Keratinocyte (primary cell): ENCODE data around the gene ARRDC4.

Experiments used
- EZH2 ChIP-seq: IDR thresholded peaks from one replicate; pipeline ENCODE4 v1.6.1; 2012; ENCODE audit warnings: inconsistent platforms, mild to moderate bottlenecking, low read length, moderate library complexity
- TF ChIP-seq, protein P1 (sequence below), 3 experiments: IDR thresholded peaks in 1 of 3; conservative IDR thresholded peaks in 1 of 3; optimal IDR thresholded peaks in 1 of 3; 2 replicates in 2 of 3; 3 replicates in 1 of 3; pipeline versions ENCODE3 to v1.5.1; 2011; ENCODE audit warnings: low read length in 3 of 3, mild to moderate bottlenecking in 3 of 3, moderate library complexity in 2 of 3, control low read depth in 1 of 3, inconsistent platforms in 1 of 3; ENCODE audit not compliant: insufficient read depth in 2 of 3; ENCODE audit errors: extremely low read depth in 1 of 3

DNA sequence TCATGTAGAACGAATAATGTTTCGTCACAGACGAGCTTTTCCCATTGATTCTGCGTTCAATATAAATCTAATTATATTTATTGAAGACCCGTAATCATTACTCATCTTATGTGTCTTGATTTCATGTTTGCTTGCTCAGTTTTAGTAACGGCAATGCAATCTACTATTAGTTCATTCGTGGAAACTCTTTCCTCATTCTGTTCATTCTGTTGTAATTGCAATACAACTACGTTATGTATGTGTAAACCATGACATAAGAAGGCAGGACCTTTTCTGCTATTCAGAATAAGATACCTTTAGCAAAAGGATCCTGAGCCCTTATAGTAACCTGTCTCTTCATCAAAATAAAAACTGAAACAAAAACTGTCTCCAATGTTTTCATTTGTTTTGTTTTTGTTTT, 6.8 kb upstream of the ARRDC4 start:
- TF ChIP-seq, protein P1, sequence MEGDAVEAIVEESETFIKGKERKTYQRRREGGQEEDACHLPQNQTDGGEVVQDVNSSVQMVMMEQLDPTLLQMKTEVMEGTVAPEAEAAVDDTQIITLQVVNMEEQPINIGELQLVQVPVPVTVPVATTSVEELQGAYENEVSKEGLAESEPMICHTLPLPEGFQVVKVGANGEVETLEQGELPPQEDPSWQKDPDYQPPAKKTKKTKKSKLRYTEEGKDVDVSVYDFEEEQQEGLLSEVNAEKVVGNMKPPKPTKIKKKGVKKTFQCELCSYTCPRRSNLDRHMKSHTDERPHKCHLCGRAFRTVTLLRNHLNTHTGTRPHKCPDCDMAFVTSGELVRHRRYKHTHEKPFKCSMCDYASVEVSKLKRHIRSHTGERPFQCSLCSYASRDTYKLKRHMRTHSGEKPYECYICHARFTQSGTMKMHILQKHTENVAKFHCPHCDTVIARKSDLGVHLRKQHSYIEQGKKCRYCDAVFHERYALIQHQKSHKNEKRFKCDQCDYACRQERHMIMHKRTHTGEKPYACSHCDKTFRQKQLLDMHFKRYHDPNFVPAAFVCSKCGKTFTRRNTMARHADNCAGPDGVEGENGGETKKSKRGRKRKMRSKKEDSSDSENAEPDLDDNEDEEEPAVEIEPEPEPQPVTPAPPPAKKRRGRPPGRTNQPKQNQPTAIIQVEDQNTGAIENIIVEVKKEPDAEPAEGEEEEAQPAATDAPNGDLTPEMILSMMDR (optimal IDR thresholded peaks at IDR 0.05 in 1 of 3, IDR thresholded peaks at IDR 0.05 in 1 of 3, conservative IDR thresholded peaks at IDR 0.05 in 1 of 3; ENCODE audit: extremely low read depth in 1 of 3, insufficient read depth in 2 of 3, low read length in 3 of 3): no peak
- no peak for TF ChIP-seq EZH2
